SJSA1 (cell line): ENCODE data around the gene RAP1GDS1. TPM values are rescaled to one million over a fixed set of nuclear protein-coding genes. Genes with fewer than 3 reads are reported as not detected.
"Not testable (repeated sequence)": the region's sequence is repeated elsewhere in the genome, so short reads cannot be mapped to it uniquely, and the experiment has no call there.

Experiments used
- DNase-seq, 2 experiments: peaks; one replicate each; pipeline ENCODE4 v3.0.0-alpha.2; 2015 to 2020; ENCODE audit warnings: low spot score in 2 of 2, low read depth in 1 of 2
- H3K27ac ChIP-seq: fragments of 250-450 bp; sonication (Bioruptor Pico); 2 replicates; pipeline ENCODE4 v1.5.1; 2020; ENCODE audit warnings: mild to moderate bottlenecking, moderate library complexity
- H3K27me3 ChIP-seq: fragments of 250-450 bp; sonication (Bioruptor Pico); replicated peaks from 2 replicates; pipeline ENCODE4 v1.5.1; 2020; ENCODE audit warnings: mild to moderate bottlenecking, moderate library complexity
- H3K36me3 ChIP-seq: fragments of 250-450 bp; sonication (Bioruptor Pico); 2 replicates; pipeline ENCODE4 v1.5.1; 2020; ENCODE audit warnings: mild to moderate bottlenecking
- H3K4me1 ChIP-seq: fragments of 250-450 bp; sonication (Bioruptor Pico); replicated peaks from 2 replicates; pipeline ENCODE4 v1.6.1; 2021; ENCODE audit warnings: mild to moderate bottlenecking
- H3K4me3 ChIP-seq: fragments of 250-450 bp; sonication (Bioruptor Pico); 2 replicates; pipeline ENCODE4 v1.5.1; 2020; ENCODE audit warnings: mild to moderate bottlenecking
- H3K9me3 ChIP-seq: fragments of 250-450 bp; sonication (Bioruptor Pico); replicated peaks from 2 replicates; pipeline ENCODE4 v1.5.1; 2020; ENCODE audit warnings: mild to moderate bottlenecking
- total RNA-seq: library from RNA; depleted of rRNA; stranded (reverse); fragments of >200 nt; shearing (Covaris generic); gene quantifications from 2 replicates; pipeline ENCODE4 v1.2.3, GENCODE V29; 2014

The RAP1GDS1 gene
- total RNA-seq, 1 experiment from 2014 or later, result 59.9 TPM

DNA sequence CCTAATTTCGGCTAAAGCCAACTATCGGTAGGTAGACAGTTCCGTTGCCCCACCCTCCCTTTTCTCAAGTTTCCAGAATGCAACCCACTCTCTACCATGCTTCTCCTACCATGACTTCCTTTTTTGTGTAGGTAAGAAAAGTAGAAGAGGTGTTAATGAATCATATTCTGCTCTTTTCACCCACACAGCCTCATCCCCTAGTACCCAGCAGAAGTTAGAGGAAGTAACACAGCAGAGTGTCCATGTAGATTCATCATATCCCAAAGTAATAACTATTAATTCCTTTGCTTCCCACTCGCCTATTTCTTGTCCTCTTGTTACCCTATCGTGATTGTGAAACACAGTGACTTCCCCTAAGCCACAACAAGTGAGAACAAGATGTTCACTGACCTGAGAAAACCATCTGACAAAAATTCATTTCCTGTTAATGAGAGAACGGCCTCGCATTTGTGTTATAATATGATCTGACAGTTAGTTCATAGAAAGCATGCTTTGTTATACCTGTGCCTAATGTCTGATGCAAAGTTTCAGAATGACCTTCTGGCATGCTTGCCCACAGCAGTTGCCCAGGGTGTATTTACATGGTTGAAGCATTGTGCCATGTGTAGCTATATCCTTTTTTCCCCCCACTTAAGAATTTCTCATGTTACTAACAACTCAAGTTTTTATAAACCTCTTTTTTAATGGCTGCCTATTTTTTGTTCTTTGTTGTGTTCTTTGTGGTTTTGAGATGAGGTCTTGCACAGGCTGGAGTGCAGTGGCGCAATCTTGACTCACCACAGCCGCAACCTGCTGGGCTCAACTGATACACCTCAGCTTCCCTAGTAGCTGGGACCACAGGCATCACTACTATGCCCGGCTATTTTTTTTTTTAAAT lies 185.6 kb downstream of the RAP1GDS1 start:
- Histone ChIP-seq H3K36me3 (peaks cover 9% of the 10 kb centered on the region), H3K4me1 (peaks cover 18% of the 10 kb centered on the region), H3K27ac (no peak overlapping the region), H3K4me3 (no peak overlapping the region), H3K27me3 (no peaks in the 10 kb centered on the region), H3K9me3 (no peaks in the 10 kb centered on the region)
- DNase-seq, result peak; percentile 46 to 50

- DNase-seq, result no peak
- Histone ChIP-seq H3K36me3 (peaks cover 3% of the 10 kb centered on the region), H3K9me3 (no peaks in the 10 kb centered on the region), H3K27ac (no peak overlapping the region), H3K27me3 (no peaks in the 10 kb centered on the region), H3K4me3 (no peak overlapping the region), H3K4me1 (peaks cover 18% of the 10 kb centered on the region)
Measured at GRCh38 chr4:98447648-98448047, 186.5 kb downstream of the RAP1GDS1 start.

DNA sequence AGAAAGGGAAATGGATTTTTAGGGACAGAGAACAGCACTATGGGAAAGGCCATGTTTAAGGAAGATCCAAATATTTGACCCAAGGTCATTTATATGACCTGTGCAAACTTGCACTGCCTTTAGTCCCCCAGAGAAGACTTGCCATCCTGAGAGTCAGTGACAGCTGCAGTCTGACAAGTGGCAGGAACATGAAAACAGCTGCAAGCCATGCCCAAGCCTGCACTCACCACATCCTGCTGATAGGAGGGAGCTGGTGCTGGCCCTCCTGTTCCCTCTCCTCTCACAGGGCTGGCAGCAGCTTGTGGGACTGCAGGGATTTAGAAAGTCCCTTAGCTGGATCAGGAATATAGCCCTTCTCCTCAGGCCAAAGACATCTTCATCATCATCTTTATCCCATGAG lies 187.7 kb downstream of the RAP1GDS1 start:
- no peak for DNase-seq
- Histone ChIP-seq H3K4me3 (no peak overlapping the region), H3K4me1 (peaks cover 18% of the 10 kb centered on the region), H3K9me3 (no peaks in the 10 kb centered on the region), H3K36me3 (peaks cover 2% of the 10 kb centered on the region; the same call in 1 of the 2 replicates), H3K27ac (no peak overlapping the region), H3K27me3 (no peaks in the 10 kb centered on the region)

GRCh38 chr4:98452091-98452490 lies 190.9 kb downstream of the RAP1GDS1 start:
- H3K4me3 ChIP-seq, result no peak overlapping the region
- H3K27me3 ChIP-seq, result no peaks in the 10 kb centered on the region
- no peaks in the 10 kb centered on the region for H3K9me3 ChIP-seq
- H3K4me1 ChIP-seq, result peaks cover 6% of the 10 kb centered on the region; the same call in 1 of the 2 replicates
- DNase-seq, result no peak
- no peak overlapping the region for H3K27ac ChIP-seq
- H3K36me3 ChIP-seq, result no peaks in the 10 kb centered on the region

GRCh38 chr4:98457422-98457821 lies 196.2 kb downstream of the RAP1GDS1 start:
- H3K27ac ChIP-seq, H3K4me1 ChIP-seq, DNase-seq, H3K9me3 ChIP-seq, H3K27me3 ChIP-seq, H3K4me3 ChIP-seq, H3K36me3 ChIP-seq: not testable (repeated sequence)

DNA sequence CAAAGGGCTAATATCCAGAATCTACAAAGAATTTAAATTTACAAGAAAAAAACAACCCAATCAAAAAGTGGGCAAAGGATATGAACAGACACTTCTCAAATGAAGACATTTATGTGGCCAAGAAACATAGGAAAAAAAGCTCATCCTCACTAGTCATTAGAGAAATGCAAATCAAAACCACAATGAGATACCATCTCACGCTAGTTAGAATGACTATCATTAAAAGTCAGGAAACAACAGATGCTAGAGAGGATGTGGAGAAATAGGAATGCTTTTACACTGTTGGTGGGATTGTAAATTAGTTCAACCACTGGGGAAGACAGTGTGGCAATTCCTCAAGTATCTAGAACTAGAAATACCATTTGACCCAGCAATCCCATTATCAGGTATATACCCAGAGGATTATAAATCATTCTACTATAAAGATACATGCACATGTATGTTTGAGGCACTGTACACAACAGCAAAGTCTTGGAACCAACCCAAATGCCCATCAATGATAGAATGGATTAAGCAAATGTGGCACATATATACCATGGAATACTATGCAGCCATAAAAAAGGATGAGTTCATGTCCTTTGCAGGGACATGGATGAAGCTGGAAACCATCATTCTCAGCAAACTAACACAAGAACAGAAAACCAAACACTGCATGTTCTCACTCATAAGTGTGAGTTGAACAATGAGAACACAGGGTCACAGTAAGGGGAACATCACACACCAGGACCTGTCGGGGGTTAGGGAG lies 200.1 kb downstream of the RAP1GDS1 start:
- H3K9me3 ChIP-seq, H3K36me3 ChIP-seq, DNase-seq, H3K4me1 ChIP-seq, H3K27ac ChIP-seq, H3K27me3 ChIP-seq, H3K4me3 ChIP-seq: not testable (repeated sequence)

DNA sequence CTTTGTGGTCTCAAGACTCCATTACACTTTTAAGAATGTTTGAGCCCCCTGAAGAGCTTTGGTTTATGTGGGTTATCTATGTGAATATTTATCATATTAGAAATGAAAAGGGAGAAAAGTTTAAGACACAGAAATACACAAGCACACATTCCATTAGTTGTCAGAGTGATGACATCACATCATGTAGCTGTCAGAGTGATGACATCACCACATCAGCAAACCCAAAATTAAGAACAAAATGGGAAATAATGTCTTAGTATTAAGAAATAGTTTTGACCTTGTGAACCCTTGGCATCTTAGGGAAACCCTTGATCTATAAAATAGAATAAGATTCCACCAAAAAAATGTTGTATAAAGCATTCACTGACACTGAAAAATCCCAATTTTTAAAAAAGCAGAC lies 201.3 kb downstream of the RAP1GDS1 start:
- Histone ChIP-seq H3K4me3 (no peak overlapping the region), H3K36me3 (no peaks in the 10 kb centered on the region)
- DNase-seq, result no peak

GRCh38 chr4:98466868-98467599 lies 205.8 kb downstream of the RAP1GDS1 start:
- DNase-seq, result no peak
- H3K9me3 ChIP-seq, result no peaks in the 10 kb centered on the region
- H3K36me3 ChIP-seq, result no peaks in the 10 kb centered on the region; the same call in 1 of the 2 replicates
- no peak overlapping the region for H3K27ac ChIP-seq
- H3K4me3 ChIP-seq, result no peak overlapping the region
- no peaks in the 10 kb centered on the region for H3K27me3 ChIP-seq
- peaks cover 36% of the 10 kb centered on the region for H3K4me1 ChIP-seq

More for the DNA sequence above, 201.3 kb downstream of the RAP1GDS1 start:
- H3K9me3 ChIP-seq, result no peaks in the 10 kb centered on the region
- no peak overlapping the region for H3K27ac ChIP-seq
- H3K4me1 ChIP-seq, result peaks cover 11% of the 10 kb centered on the region
- H3K27me3 ChIP-seq, result no peaks in the 10 kb centered on the region

GRCh38 chr4:98467627-98468072 lies 206.5 kb downstream of the RAP1GDS1 start:
- Histone ChIP-seq H3K4me3 (peak overlapping the region; percentile 25), H3K27ac (no peak overlapping the region), H3K27me3 (no peaks in the 10 kb centered on the region), H3K36me3 (no peaks in the 10 kb centered on the region; the same call in 1 of the 2 replicates), H3K4me1 (peaks cover 36% of the 10 kb centered on the region), H3K9me3 (no peaks in the 10 kb centered on the region)
- DNase-seq, result peak; percentile 75 to 79

GRCh38 chr4:98468709-98469108 lies 207.5 kb downstream of the RAP1GDS1 start:
- Histone ChIP-seq H3K9me3 (no peaks in the 10 kb centered on the region), H3K27ac (peak overlapping the region; percentile 60), H3K4me1 (peaks cover 39% of the 10 kb centered on the region), H3K36me3 (peaks cover 2% of the 10 kb centered on the region; the same call in 1 of the 2 replicates), H3K27me3 (no peaks in the 10 kb centered on the region), H3K4me3 (no peak overlapping the region)
- DNase-seq, result peak; percentile 68 to 70

DNA sequence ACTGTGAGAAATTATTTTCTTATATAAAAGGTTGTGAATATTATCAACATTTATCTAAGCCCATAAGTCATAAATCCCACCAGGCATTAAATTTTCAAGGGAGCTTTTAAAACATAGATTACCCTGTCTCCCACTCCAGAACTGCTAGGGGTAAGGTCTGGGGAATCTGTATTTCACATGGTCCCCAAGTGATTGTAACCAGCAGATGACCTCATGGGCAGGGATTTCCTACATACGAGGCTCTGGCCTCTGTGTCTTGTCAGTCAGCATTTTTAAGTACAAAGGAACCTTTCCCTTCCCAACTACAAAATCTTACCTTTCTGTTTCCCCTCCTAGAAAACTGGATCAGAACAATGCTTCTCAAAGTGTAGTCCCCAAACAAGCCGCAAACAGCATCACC lies 208.6 kb downstream of the RAP1GDS1 start:
- Histone ChIP-seq H3K27ac (no peak overlapping the region; the same call in 1 of the 2 replicates), H3K4me1 (peaks cover 49% of the 10 kb centered on the region), H3K36me3 (peaks cover 4% of the 10 kb centered on the region; the same call in 1 of the 2 replicates), H3K4me3 (no peak overlapping the region), H3K27me3 (no peaks in the 10 kb centered on the region), H3K9me3 (no peaks in the 10 kb centered on the region)
- DNase-seq, result no peak

DNA sequence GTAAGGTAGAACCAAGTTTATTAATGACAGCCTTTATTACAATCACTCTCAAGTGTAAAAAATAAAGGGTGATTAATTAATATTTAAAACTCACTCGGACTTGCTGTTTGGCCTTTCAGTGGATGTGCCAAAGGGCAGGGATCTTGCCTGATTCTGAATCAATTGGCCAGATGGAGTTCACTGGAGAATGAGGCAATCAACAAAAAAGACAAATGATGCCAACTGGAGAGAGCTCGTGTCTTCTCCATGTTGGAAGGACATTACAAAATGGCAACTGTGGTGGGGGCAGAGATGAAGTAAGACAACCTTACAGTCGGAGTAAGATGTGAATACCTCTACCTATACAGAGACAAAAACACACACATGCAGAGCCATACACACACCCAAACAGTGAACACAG lies 209.2 kb downstream of the RAP1GDS1 start:
- no peak for DNase-seq
- no peaks in the 10 kb centered on the region for H3K27me3 ChIP-seq
- no peak overlapping the region for H3K27ac ChIP-seq
- no peak overlapping the region for H3K4me3 ChIP-seq
- H3K4me1 ChIP-seq, result peaks cover 51% of the 10 kb centered on the region
- H3K9me3 ChIP-seq, result no peaks in the 10 kb centered on the region
- peaks cover 4% of the 10 kb centered on the region; the same call in 1 of the 2 replicates for H3K36me3 ChIP-seq

- H3K4me3 ChIP-seq, result no peak overlapping the region
- H3K36me3 ChIP-seq, result peaks cover 4% of the 10 kb centered on the region; the same call in 1 of the 2 replicates
- peaks cover 51% of the 10 kb centered on the region for H3K4me1 ChIP-seq
- H3K27me3 ChIP-seq, result no peaks in the 10 kb centered on the region
- DNase-seq, result peak in 1 of 2 experiments; percentile 46
- H3K9me3 ChIP-seq, result no peaks in the 10 kb centered on the region
- H3K27ac ChIP-seq, result no peak overlapping the region
Measured at GRCh38 chr4:98470831-98471230, 209.6 kb downstream of the RAP1GDS1 start.
